ENCODE results near the gene ZFP82. TPM values are rescaled to one million over a fixed set of nuclear protein-coding genes. Genes with fewer than 3 reads are reported as not detected.

ZFP82 gene
- total RNA-seq, 4 donors from 2014 or later = 8.2 to 11.0 (median 9.1) TPM

DNA sequence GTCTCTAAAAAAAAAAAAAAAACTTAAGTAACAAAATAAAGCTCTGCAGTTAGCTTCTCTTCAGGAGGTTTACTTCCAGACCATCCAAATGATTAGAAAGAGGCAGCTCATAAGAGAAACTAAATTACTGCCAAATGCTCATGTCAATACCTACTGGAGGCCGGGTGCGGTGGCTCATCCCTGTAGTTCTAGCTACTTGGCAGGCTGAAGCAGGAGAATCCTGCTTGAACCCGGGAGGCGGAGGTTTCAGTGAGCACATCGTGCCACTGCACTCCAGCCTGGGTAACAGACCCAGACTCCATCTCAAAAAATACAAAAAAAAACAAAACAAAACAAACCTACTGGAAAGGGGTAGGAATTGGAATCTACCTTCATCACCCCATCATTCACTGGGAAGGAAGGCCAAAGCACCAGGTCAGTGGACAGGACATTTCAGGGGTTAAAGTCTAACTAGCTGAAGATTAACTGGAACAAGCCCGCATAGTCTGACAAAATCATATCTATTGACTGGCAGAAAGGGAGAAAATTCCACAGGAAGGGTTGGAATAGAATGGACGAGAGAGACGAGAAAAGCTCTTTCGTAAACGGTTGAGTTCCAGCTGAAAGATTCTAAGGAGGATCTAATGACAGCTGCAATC lies 40.8 kb downstream of the ZFP82 start:
- Histone ChIP-seq H3K27ac (peak overlapping the region in 1 of 3 donors; percentile 81), H3K9me3 (no peaks in the 10 kb centered on the region), H3K27me3 (no peaks in the 10 kb centered on the region), H3K4me1 (peaks cover 10 to 13% of the 10 kb centered on the region in 2 donors), H3K36me3 (no peaks in the 10 kb centered on the region), H3K4me3 (replicated peaks in 1 of 3) (no peak overlapping the region)
- intact Hi-C loops (cut with DNase I) = no loop called here
- TF ChIP-seq, protein P1, sequence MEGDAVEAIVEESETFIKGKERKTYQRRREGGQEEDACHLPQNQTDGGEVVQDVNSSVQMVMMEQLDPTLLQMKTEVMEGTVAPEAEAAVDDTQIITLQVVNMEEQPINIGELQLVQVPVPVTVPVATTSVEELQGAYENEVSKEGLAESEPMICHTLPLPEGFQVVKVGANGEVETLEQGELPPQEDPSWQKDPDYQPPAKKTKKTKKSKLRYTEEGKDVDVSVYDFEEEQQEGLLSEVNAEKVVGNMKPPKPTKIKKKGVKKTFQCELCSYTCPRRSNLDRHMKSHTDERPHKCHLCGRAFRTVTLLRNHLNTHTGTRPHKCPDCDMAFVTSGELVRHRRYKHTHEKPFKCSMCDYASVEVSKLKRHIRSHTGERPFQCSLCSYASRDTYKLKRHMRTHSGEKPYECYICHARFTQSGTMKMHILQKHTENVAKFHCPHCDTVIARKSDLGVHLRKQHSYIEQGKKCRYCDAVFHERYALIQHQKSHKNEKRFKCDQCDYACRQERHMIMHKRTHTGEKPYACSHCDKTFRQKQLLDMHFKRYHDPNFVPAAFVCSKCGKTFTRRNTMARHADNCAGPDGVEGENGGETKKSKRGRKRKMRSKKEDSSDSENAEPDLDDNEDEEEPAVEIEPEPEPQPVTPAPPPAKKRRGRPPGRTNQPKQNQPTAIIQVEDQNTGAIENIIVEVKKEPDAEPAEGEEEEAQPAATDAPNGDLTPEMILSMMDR (IDR thresholded peaks at IDR 0.05) = no peak
- TF ChIP-seq POLR2A (IDR thresholded peaks at IDR 0.05) = no peak
- DNase-seq = no peak
- WGBS, 2 donors = 47 to 53% methylated on average over 9 of the region's 10 CpGs

DNA sequence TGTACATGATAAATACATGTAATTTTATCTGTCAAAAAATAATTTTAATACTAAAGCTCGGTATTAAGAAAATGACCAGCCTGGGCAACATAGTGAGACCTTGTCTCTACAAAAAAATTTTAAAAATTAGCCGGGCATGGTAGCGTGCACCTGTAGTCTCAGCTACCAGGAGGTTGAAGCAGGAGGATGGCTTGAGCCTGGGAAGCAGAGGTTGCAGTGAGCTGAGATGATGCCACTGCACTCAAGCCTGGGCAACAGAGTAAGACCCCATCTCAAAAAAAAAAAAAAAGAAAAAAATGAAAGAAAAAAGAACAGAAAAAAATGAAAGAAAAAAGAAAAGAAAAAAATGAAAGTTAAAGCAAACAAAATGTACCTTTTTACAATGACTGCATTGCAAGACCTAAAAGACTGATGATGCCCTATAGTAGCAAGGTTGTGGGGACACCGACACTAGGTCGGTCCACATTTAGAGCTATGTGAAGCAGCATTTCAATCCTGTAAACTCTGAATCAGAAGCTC lies 44.7 kb downstream of the ZFP82 start:
- Histone ChIP-seq H3K27me3 (no peaks in the 10 kb centered on the region), H3K9me3 (no peaks in the 10 kb centered on the region), H3K27ac (no peak overlapping the region), H3K4me3 (replicated peaks in 1 of 3) (no peak overlapping the region), H3K36me3 (no peaks in the 10 kb centered on the region), H3K4me1 (peaks cover 10 to 16% of the 10 kb centered on the region in 2 donors)
- 97 to 98% methylated on average over 5 of the region's 5 CpGs for WGBS, 2 donors
- intact Hi-C loops (cut with DNase I) = no loop called here
- no peak for DNase-seq
- no peak for TF ChIP-seq POLR2A (IDR thresholded peaks at IDR 0.05)
- TF ChIP-seq, protein P1 (IDR thresholded peaks at IDR 0.05) = no peak

DNA sequence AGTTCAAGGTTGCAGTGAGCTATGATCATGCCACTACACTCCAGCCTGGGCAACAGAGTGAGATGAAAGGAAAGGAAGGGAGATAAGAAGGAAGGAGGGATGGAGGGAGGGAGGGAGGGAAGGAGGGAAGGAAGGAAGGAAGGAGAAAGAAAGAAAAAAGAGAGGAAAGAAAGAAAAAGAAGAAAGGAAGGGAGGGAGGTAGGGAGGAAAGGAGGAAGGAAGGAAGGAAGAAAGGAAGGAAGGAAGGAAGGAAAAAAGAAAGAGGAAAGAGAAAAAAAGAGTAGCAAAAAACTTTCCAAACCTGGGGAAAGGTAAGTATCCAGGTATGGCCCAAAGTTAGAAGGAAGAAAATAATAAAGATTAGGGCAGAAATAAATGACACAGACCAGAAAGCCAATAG lies 46.6 kb downstream of the ZFP82 start:
- peaks cover 0 to 4% of the 10 kb centered on the region in 2 donors for H3K4me1 ChIP-seq
- no peak for DNase-seq
- no peaks in the 10 kb centered on the region for H3K9me3 ChIP-seq
- TF ChIP-seq, protein P1 (IDR thresholded peaks at IDR 0.05) = no peak
- TF ChIP-seq POLR2A (IDR thresholded peaks at IDR 0.05) = no peak
- intact Hi-C loops (cut with DNase I) = no loop called here
- no peaks in the 10 kb centered on the region for H3K27me3 ChIP-seq
- H3K27ac ChIP-seq = no peak overlapping the region
- peaks cover 0 to 3% of the 10 kb centered on the region in 2 donors for H3K36me3 ChIP-seq
- H3K4me3 ChIP-seq (replicated peaks in 1 of 3) = no peak overlapping the region

DNA sequence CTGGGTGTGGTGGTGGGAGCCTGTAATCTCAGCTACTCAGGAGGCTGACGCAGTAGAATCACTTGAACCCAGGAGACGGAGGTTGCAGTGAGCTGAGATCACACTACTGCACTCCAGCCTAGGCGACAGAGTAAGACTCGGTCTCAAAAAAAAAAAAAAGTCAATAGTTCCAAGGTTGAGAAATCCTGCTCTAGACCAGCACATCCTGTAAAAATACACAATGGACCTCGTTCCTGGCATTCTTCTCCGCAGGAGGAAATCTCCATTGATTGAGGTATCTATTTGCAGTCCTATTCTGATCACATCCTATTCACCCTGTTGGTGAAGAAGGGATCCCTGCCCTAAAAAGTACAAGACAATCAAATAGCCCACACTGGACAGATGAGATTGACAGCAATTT lies 54.6 kb downstream of the ZFP82 start:
- no peak overlapping the region for H3K4me3 ChIP-seq (replicated peaks in 1 of 3)
- intact Hi-C loops (cut with DNase I) = no loop called here
- H3K27ac ChIP-seq = no peak overlapping the region
- H3K9me3 ChIP-seq = no peaks in the 10 kb centered on the region
- DNase-seq = no peak
- WGBS, 2 donors = 80 to 85% methylated on average over 6 of the region's 6 CpGs
- no peaks in the 10 kb centered on the region for H3K4me1 ChIP-seq
- no peaks in the 10 kb centered on the region for H3K27me3 ChIP-seq
- peaks cover 23 to 34% of the 10 kb centered on the region in 2 donors for H3K36me3 ChIP-seq
- no peak for TF ChIP-seq POLR2A (IDR thresholded peaks at IDR 0.05)
- TF ChIP-seq, protein P1 (IDR thresholded peaks at IDR 0.05) = no peak

Other genes starting within 250 kb of the ZFP82 start
- 10 to 100 TPM in 1 of 4 donors, 1 to 10 TPM in 3; 7.2 to 13.1 (median 7.4) TPM for gene ZNF565, start 204.0 kb downstream of the ZFP82 start, total RNA-seq
- gene ZNF146, start 203.5 kb downstream of the ZFP82 start, total RNA-seq = 100 to 1,000 TPM in 1 of 4 donors, 10 to 100 TPM in 3; 69.6 to 127 (median 79.7) TPM
- gene ZFP14, start 39.4 kb downstream of the ZFP82 start, total RNA-seq = 10 to 100 TPM in 2 of 4 donors, 1 to 10 TPM in 2; 8.6 to 14.9 (median 10.5) TPM
- gene ZNF566, start 70.9 kb upstream of the ZFP82 start, total RNA-seq = 10 to 100 TPM; 17.7 to 22.2 (median 18.5) TPM
- 10 to 100 TPM; 17.3 to 23.4 (median 17.8) TPM for gene ZNF260, start 109.6 kb upstream of the ZFP82 start, total RNA-seq
- 10 to 100 TPM; 11.4 to 19.5 (median 15.2) TPM for gene ZNF529, start 154.6 kb upstream of the ZFP82 start, total RNA-seq
- 10 to 100 TPM; 11.3 to 30.5 (median 19.0) TPM for gene ZNF382, start 186.7 kb upstream of the ZFP82 start, total RNA-seq
- gene ZNF461, start 248.2 kb upstream of the ZFP82 start, total RNA-seq = 10 to 100 TPM; 13.2 to 19.5 (median 16.2) TPM

Data from thyroid gland (tissue), 4 donors.